B cell (primary cell): ENCODE data around the gene PEX11G.

Experiments used
- CTCF ChIP-seq: fragments of 200-600 bp; IDR thresholded peaks from one replicate; pipeline ENCODE4 v1.8.0; 2022; ENCODE audit warnings: antibody characterized with exemption, mild to moderate bottlenecking
- EZH2 ChIP-seq: IDR thresholded peaks from 2 replicates; pipeline ENCODE4 v1.6.1; 2012; ENCODE audit warnings: borderline replicate concordance, low read depth, mild to moderate bottlenecking, moderate library complexity, low read length; ENCODE audit not compliant: insufficient read depth, poor library complexity, severe bottlenecking

DNA sequence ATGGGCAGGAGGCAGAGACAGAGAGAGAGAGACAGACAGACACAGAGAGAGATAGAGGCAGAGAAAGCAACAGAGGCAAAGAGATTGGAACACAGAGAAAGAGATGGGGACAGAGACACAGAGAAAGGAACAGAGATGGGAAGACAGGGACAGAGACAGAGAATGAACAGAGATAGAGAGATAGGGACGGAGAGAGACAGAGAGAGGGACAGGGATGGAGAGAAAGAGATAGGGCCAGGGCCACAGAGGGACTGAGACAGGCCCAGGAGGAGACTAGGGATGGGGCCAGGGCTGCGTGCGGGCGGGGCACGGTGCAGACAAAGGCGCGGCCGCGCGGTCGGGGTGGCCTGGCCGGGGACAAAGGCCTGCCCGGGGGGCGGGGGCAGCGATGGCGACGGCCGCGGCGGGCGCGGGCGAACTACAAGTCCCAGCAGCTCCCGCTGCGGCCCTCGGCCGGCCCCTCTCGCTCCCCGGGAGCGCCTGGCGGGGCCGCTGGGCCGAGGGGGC lies 26.9 kb upstream of the PEX11G start, which contains the start of gene ZNF358:
- TF ChIP-seq CTCF (no peak), EZH2 (no peak)
